Mucosa of gallbladder (tissue), 1 donor: ENCODE results near the gene INPP5A. TPM values are rescaled to one million over a fixed set of nuclear protein-coding genes. Genes with fewer than 3 reads are reported as not detected.
"Not testable (repeated sequence)": the region's sequence is repeated elsewhere in the genome, so short reads cannot be mapped to it uniquely, and the experiment has no call there.

ENCODE experiments used
- DNase-seq: peaks from one replicate; pipeline ENCODE4 v3.0.0-alpha.2; 2020; ENCODE audit warnings: low spot score
- total RNA-seq: library from RNA; stranded (reverse); gene quantifications from one replicate; pipeline ENCODE4 v1.2.1, GENCODE V29; 2021
- donor health status: DM: no; HTN: no; CAD: no.

The INPP5A gene
- total RNA-seq, 1 donor from 2014 or later: 44.4 TPM

DNA sequence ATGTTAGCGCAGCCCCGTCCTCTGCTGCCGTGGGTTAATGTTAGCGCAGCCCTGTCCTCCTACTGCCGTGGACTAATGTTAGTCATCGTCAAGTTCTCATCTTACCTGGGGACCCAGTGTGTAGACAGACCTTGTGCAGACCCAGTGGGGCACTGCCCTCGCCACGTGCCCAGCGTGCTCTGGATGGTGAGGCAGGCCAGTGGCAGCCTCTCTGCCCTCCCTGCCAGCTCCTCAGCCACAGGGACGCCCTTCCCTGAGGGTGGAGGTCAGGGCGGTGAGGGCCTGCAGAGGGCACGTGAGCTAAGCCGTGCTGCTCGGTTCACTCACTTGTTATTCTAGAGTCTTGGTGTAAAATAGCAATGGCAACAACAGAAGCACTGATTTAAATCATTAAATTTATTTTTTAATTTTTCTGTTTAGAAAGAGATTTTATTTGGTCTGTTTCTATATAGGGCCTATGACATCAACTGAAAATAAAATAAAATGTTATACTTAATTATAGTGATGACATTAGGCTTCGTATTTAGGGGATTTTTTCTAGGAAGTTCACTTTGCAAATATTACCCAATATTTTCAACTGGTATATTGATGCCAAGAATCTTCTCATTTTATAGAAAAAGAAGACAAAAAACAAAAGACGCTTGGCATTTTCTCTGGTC lies 199.9 kb downstream of the INPP5A start:
- DNase-seq: no peak

DNA sequence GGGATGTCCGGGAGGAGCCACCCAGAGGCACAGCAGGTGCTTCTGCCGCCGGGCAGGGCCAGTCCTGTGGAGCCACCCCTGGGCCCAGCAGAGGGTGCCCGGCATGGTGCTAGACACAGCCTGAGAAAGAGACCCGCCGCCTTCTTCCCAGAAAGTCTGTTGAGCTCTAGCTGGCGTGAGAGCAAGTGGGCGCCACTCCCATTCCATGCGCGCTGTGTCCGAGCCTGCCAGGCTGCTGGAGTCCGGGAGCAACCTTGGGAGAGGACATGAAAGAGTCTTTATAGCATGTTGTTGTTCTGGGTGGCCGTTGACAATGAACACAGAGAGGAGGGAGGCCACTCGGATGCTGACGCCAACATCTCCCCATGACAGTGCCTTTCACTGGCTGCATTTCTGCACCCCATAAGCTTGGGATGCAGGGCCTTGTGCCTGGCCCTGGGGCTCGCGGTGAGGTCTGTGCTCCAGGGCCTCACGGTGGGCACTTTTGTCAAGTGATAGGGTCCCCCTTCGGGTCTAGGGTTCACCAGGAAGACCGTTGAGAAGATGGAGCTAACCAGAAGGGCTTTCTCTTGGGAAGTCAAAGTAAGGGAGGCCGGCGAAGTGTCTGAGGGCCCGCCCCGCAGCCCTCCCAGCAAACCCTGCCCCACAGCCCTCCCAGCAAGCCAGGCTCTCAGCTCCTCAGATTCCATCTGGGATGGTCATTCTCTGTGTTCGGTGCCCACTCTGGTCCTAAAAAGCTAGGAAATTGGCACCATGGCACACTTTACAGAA lies 201.1 kb downstream of the INPP5A start:
- no peak for DNase-seq

DNA sequence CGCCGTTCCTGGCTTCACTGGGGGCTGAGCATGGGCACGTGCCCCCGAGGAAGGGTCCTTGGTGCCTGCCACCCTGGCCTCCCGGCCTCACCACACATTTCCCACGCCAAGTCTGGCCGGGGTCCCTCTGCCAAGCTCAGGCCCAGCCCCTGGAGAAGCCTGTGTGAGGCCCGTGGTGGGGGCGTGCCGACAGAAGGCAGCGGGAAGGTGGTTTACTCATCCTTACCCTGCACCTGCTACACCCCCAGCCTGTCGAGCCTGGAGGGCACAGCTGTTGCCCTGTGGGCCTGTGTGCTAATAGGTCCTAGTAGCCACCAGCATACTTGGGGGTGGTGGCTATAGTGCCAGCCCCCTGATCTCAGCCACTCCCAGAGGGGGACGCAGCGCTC lies 201.6 kb downstream of the INPP5A start:
- DNase-seq: no peak

DNA sequence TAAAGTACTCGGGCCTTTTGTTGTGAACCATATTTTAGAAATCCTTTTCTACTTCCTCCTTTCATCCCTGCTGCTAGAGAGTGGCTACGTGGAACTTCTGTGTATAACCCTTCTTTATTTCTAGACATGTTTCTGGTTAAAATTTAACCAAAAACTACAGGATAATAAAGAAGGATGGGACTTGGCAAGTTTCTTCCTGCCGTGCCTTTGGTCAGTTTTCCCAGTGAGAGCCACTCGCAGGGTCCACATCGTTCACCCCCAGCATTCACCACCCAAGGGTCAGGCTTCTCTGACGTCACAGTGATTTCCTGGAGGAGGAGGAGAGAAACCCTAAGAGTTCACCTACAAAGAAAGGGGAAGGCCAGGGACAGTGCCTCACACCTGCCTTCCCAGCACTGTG lies 203.0 kb downstream of the INPP5A start:
- DNase-seq: no peak

DNA sequence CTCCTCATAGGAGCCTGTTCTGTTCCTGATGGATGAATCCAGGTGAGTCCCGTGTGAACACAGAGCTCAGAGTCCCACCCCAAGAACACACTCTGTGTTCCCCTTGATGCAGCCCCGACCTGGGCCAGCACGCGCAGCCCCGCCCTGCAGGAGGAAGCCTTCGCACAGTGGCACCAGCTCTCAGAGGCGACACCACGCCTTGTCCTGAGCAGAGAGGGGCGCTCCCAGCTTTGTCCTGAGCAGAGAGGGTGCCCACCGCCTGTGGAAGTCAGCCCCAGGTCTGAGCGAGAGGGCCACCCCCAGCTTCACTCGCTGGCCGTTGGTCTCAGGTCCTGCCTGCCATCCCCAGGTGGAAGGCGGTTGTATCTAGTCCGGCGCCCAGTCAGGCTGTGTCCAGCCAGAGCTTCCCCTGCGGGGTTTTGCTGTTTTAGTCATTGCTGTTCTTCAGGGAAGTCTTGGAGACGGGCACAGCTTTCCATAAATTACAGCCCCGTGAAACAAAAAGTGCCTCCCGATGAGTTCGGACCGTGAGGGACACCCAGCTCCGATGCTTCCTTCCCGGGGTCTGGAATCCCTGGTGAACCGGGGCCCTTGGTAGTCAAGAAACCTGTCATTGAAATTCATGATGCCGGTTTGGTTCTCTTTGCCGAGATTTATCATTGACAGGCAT lies 204.7 kb downstream of the INPP5A start:
- no peak for DNase-seq

DNA sequence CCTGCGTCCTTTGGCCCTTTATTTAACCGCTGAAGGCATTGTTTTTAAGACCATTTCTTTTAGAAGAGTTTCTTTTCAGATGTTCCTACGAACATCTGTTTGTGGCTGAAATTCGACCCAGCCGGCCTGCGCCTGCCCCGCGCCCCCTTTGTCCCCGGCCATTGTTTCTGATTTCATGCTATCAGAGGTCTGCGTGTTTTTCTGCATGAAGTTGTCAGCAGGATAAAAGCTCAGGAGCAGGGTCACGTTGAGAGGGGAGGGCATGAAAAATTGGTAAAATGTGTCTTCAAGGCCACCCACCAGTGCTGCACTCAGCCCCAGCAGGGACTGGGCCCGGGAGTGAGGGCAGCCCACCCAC lies 205.2 kb downstream of the INPP5A start:
- DNase-seq: no peak

DNA sequence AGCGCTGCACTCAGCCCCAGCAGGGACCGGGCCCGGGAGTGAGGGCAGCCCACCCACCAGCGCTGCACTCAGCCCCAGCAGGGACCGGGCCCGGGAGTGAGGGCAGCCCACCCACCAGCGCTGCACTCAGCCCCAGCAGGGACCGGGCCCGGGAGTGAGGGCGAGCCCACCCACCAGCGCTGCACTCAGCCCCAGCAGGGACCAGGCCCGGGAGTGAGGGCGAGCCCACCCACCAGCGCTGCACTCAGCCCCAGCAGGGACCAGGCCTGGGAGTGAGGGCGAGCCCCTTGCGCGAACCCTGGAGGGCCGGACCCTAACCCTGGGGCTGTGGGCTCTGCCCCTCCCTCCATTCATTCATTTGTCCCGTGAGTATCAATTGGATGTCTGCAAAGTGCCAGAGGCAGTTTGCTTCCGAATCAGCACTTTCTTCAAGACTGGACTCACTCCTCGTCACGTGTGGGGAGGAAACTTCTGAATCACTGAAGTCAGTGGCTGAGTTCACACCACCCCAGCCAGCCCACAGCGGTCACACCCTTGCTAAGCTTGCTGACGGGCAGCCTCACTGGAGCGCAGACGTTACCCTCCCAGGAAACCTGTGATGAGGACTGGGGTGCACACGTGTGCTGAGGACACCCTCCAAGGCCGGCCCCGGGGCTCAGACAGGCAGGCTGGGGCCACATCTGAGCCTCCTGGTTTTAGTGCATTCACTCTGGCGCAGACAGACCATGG lies 205.8 kb downstream of the INPP5A start:
- not testable (repeated sequence) for DNase-seq

DNA sequence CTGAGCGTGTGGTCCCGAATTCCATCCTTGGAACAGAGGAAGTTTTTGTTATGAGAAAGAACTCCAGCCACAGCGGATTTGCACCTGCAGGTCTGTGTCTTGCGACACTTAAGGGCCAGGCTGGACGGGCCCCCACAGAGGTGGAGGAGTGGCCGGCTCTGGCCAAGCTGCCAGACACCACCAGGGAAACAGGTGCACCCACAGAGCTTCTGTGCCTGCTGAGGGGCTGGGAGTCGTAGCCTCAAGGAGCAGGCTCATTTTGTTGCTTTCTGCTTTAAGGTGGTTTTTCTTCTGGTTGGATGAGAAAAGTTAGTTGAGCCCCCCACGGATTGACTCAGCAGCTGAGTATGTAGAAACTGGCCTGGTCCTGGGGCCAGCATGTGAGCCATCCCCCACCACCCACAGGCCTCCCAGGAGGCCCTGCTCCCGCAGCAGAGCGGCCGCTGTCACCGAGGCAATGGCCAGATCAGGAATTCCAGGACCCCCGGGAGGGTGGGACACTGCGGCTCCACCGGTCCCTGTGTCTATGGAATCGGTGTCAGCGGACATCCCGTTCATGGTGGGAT lies 206.4 kb downstream of the INPP5A start:
- DNase-seq: no peak

DNA sequence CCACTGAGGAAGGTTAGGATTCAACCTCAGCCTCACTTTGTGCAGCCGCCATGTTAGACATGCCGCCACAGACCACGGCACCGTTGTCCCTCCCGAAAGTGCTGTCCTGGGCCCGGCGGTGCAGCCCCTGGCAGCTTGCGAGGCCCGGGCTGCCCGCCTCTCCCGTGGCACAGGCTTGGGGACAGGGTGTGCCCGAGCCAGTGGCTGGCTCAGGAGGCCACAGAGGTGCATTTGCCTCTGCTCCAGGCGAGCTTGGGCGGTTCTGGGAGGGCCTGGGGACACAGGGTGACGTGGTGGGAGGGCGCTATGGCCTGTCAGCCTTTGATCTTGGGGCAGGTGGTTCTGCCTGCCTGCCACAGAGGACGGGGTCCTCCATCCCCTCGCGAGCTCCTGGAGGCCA lies 207.3 kb downstream of the INPP5A start:
- no peak for DNase-seq

DNA sequence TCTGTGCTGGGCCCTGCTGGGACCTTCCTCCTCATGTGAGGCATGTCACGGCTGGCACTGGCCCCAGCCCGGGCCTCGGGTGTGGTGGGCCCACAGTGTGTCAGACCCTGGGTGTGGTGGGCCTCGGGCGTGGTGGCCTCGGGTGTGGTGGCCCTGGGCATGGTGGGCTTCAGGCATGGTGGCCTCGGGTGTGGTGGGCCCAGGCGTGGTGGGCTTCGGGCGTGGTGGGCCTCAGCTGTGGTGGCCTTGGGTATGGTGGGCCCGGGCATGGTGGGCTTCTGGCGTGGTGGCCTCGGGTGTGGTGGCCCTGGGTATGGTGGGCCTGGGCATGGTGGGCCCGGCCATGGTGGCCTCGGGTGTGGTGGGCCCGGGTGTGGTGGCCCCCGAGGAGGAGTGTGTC lies 207.9 kb downstream of the INPP5A start:
- no peak for DNase-seq

DNA sequence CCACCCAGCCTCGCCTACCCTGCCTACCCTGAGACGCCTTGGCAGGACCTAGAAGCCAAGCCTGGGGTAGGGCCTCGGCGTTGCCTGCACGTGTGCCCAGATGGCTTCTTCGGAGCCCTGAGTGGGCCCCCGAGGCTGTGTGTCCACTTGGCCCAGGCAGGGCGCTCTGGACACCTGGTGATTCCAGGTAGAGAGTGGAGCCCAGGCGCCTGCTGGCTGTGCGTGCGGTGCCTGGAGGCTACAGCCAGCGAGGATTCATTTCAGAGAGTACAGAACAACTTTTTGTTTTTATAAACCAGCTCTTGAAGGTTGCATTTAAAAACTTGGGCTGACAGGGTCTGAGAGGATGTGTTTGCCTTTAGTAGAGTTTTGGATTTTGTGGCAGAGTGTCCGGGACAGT lies 208.4 kb downstream of the INPP5A start:
- DNase-seq: no peak

DNA sequence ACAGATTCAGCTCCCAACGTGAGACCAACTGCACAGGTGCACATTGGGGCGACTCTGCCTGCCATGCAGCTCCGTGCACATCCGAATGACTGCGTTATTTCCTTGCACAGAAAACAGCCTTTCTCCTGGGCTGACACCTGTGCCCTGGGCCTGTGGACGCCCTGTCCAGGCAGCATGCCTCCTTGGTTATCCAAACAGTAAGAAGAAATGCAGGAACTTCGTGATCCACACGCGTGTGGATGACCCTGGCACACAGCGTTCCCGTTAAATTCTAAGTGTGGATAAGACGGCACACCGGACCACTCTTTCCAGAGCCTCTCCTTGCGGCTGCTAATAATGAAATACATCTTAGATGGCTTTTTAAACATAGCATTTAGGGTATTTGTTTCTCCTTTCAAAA lies 208.8 kb downstream of the INPP5A start:
- DNase-seq: no peak

DNA sequence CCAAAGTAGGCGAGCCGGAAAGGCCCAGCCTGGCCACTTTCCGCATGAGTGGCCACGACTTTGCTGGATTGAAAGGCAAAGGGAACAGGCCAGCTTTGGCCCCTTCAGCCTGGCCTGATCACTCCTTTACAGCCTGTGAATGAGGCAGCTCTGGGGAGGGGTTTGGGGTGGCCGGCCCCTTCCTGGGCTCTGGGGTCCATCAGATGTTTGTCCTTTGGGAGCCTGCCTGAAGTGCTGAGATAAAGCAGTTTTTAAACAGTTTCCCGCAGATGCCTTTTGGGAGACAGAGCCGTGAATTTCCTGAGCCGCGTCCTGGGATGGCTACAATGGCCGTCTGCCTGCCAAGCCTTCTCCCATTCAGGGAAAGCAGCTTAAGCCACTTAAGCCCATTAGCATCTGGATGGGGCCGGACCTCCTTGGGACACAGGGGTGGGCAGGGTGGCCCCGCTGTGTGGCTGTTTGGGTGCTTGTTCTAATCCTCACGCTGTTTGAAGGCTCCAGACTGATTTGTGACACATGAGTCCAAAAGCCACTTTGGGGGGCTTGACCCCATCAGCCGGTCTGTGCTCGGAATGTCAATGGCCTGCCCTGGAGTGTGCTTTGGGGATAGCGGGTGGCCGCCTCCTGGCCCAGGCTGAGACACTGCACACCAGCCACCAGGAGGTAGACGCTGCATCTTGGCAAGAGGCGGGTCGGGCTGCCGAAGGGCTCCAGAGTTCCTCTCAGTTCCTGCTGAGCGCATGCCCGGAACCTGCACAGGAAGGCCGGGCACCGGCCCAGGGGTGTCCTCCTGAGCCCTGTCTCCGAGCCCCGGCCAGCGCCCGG lies 209.4 kb downstream of the INPP5A start:
- no peak for DNase-seq

DNA sequence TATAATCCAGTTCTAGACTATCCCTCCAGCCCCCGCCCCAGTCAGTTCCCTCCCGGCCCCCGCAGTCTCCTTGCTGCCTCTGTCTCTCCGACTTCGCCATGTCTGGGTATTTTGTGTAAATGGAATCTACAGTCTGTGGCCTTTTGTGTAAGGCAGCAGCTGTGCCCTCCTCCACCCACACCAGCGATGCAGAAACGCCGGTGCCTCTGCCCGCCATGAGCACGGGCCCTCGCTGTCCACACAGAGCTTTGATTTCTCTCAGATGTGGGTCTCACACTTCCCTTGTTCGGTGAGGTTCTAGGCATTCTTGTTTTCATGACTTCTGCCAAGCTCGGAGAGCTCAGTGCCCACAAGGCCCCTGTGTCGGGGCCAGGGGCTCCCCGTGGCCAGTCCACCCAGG lies 210.5 kb downstream of the INPP5A start:
- no peak for DNase-seq

DNA sequence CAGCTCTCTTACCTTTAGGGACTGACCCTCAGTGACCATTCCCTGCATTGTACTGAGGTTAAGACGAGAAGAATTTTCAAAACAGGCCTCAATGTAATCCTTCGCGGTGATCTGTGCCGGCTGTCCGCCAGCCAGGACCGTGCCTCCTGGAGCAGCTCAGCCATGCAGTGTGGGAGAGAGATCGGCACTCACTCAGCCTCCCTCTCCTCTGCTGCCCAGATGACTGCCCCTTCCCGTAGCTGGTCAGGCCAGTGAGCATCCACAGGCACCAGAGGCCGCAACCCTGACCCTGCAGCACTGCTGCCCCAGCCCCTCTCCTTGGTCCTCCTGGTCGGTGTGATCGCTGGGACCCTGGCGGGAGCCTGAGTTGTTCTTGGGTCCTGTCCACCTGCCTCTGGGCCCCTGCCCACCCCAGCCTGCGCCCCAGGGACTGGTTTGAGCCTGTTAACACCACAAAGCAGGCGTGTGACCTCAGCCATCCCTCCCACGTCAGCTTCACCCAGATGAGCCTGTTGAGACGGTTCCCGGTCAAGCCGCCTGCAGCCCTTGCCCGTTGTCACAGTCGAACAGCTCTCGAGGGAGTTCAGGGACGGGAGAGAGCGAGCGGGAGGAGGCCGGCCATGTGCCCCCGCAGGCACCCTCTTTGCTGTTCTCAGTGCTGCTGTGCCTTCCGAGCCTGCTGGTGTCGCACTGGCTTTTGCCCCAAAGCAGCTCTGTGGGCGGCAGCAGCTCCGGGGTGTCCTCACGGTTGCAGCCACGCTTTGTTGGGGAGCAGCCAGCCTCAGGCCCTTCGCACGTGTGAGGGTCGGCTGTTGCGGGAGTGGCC lies 211.2 kb downstream of the INPP5A start:
- no peak for DNase-seq

DNA sequence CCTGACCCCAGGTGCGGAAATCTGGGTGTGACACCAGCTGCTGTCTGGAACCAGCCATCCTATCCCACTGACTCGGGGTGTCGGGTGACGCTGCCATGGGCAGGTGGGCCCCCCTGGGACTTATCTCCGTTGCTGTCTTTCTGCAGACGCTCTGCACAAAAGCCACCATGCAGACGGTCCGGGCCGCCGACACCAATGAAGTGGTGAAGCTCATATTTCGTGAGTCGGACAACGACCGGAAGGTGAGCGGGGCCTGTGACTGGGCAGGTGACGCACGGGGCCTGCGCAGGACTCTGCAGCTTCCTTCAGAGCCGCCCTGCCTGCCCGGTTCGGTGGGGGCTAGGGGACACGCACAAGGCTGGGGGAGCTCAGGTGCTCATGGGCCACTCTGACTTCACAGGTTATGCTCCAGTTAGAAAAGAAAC lies 211.8 kb downstream of the INPP5A start:
- no peak for DNase-seq

DNA sequence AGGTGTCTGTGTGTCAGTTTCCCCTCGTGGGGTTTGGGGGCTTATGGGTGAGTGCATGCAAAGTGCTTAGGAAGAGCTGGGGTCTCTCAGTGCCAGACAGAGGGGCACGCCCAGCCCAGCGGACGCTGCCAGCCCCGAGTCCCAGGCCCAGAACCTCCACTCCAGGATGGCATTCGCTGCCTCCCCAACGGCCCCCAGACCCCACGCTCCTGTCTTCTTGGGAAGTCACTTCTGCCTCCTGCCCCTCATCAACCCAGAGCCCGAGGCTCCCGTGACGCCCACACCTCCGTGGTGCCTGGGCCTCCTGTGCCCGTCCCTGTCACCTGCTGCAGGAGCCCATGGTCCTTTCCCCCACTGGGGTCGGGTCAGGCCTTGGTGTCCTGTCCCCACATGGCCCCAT lies 213.3 kb downstream of the INPP5A start:
- no peak for DNase-seq

DNA sequence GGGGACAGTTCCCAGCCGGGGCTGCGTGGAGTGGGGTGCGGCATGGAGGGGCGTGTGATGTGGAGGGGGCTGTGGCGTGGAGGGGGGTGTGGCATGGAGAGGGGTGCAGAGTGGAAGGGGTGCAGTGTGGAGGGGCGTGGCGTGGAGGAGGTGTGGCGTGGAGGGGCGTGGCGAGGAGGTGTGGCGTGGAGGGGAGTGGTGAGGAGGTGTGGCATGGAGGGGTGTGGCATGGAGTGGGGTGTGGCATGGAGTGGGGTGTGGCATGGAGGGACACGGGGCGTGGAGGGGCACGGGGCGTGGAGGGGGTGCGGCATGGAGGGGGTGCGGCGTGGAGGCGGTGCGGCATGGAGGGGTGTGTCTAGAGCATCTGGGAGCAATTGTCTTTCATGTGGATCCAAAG lies 214.8 kb downstream of the INPP5A start:
- DNase-seq: no peak

DNA sequence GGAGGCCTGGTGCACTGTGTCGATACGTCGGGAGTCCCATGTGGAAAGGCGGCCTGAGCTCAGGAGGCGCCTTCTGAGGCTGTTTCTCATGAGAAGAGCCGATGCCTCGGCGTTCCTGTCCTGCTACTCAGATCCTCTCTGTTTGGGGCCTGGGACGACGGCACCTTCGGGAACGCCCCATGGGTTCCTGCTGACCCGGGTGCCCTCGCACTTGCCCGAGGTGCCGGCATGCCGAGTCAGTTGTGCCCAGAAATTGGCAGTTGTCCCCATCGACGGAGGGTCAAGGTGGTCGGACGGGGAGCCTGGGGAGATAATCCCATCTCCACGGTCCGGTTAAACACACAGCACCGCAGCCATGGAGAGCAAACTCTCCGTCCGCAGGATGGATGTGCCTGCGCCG lies 215.4 kb downstream of the INPP5A start:
- no peak for DNase-seq

DNA sequence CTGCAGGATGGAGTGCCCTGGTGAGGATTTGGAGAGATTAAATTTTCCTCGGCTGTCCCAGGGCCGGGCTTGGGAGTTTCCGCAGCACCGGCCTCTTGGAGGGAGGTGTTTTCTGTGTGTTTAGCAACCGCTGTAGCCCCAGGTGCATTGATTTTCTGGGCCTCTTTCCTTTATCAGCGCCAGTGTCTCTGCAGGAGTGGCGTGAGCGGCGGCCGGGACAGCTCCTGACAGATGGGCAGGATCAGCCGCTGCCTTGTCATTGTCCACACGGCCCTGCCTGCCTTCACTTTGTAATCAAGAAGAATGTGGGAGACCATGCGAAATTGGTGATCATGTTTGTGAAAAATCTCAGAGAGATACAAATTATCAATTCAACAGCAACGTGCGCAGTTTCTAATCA lies 216.0 kb downstream of the INPP5A start:
- DNase-seq: no peak
